Thyroid gland (tissue), 4 donors: Measurements from ENCODE around the gene MAST4. TPM values are rescaled to one million over a fixed set of nuclear protein-coding genes. Genes with fewer than 3 reads are reported as not detected.

Experiments
- DNase-seq, 2 donors: peaks; one replicate each; pipeline ENCODE4 v3.0.0-alpha.2; 2019
- H3K27ac ChIP-seq, 3 donors: fragments of 200-600 bp; sonication (generic); 1 replicate in 2 of 3; 2 replicates in 1 of 3; pipeline ENCODE4 v1.5.1; 2016 to 2019; ENCODE audit warnings: mild to moderate bottlenecking in 1 of 3, moderate library complexity in 1 of 3
- H3K27me3 ChIP-seq: fragments of 200-600 bp; sonication (generic); one replicate; pipeline ENCODE4 v1.5.1; 2019
- H3K36me3 ChIP-seq, 2 donors: fragments of 200-600 bp; sonication (generic); one replicate each; pipeline ENCODE4 v1.5.1; 2016 to 2019
- H3K4me1 ChIP-seq, 2 donors: fragments of 200-600 bp; sonication (generic); one replicate each; pipeline ENCODE4 v1.5.1; 2017 to 2019
- H3K4me3 ChIP-seq, 3 donors: fragments of 200-600 bp; sonication (generic); replicated peaks in 1 of 3; 1 replicate in 2 of 3; 2 replicates in 1 of 3; pipeline ENCODE4 v1.5.1; 2016; ENCODE audit warnings: mild to moderate bottlenecking in 1 of 3
- H3K9me3 ChIP-seq: fragments of 200-600 bp; sonication (generic); one replicate; pipeline ENCODE4 v1.5.1; 2017
- POLR2A ChIP-seq, 2 donors: fragments of 450-650 bp; IDR thresholded peaks; one replicate each; pipeline ENCODE4 v1.6.1; 2017; ENCODE audit warnings: antibody characterized with exemption in 2 of 2, mild to moderate bottlenecking in 2 of 2, moderate library complexity in 1 of 2
- WGBS, 2 donors: methylation state at CpG; one replicate each; pipeline ENCODE4 v1.1.5; 2017; 5-methylcytosine and 5-hydroxymethylcytosine counted together
- intact Hi-C: fragments of 100-400 bp; cut with DNase I; formaldehyde crosslinking; loops from one replicate; pipeline ENCODE4 v1.15.1; 2023
- total RNA-seq, 4 donors: library from RNA; depleted of rRNA; stranded (reverse); fragments of >200 nt; gene quantifications; one replicate each; pipeline ENCODE4 v1.2.3, GENCODE V29; 2016
- TF ChIP-seq, protein P1 (sequence below), 6 experiments: fragments of 200-600 bp in 3 of 6; fragments of 450-650 bp in 3 of 6; sonication (generic) in 3 of 6; IDR thresholded peaks; one replicate each; pipeline ENCODE4 v1.5.1; 2016 to 2019; ENCODE audit warnings: antibody characterized with exemption in 6 of 6, mild to moderate bottlenecking in 2 of 6, inconsistent platforms in 1 of 6, moderate library complexity in 1 of 6

The MAST4 gene
- total RNA-seq, 4 donors from 2014 or later = 20.2 to 38.3 (median 24.4) TPM

GRCh38 chr5:66777868-66778267, 181.7 kb downstream of the MAST4 start:
- no peaks in the 10 kb centered on the region for H3K4me1 ChIP-seq
- intact Hi-C loops = no loop called here
- no peaks in the 10 kb centered on the region for H3K27me3 ChIP-seq
- H3K27ac ChIP-seq = no peak overlapping the region
- WGBS, 2 donors = 90 to 91% methylated on average over 3 of the region's 3 CpGs
- H3K4me3 ChIP-seq = no peak overlapping the region
- no peaks in the 10 kb centered on the region for H3K9me3 ChIP-seq
- no peak for TF ChIP-seq POLR2A (IDR thresholded peaks at IDR 0.05)
- TF ChIP-seq, protein P1, sequence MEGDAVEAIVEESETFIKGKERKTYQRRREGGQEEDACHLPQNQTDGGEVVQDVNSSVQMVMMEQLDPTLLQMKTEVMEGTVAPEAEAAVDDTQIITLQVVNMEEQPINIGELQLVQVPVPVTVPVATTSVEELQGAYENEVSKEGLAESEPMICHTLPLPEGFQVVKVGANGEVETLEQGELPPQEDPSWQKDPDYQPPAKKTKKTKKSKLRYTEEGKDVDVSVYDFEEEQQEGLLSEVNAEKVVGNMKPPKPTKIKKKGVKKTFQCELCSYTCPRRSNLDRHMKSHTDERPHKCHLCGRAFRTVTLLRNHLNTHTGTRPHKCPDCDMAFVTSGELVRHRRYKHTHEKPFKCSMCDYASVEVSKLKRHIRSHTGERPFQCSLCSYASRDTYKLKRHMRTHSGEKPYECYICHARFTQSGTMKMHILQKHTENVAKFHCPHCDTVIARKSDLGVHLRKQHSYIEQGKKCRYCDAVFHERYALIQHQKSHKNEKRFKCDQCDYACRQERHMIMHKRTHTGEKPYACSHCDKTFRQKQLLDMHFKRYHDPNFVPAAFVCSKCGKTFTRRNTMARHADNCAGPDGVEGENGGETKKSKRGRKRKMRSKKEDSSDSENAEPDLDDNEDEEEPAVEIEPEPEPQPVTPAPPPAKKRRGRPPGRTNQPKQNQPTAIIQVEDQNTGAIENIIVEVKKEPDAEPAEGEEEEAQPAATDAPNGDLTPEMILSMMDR (IDR thresholded peaks at IDR 0.05) = no peak
- H3K36me3 ChIP-seq = no peaks in the 10 kb centered on the region
- no peak for DNase-seq

GRCh38 chr5:66779528-66779927, 183.3 kb downstream of the MAST4 start:
- Histone ChIP-seq H3K27me3 (no peaks in the 10 kb centered on the region), H3K4me3 (no peak overlapping the region), H3K36me3 (no peaks in the 10 kb centered on the region), H3K9me3 (no peaks in the 10 kb centered on the region), H3K4me1 (no peaks in the 10 kb centered on the region), H3K27ac (no peak overlapping the region)
- TF ChIP-seq POLR2A (IDR thresholded peaks at IDR 0.05) = no peak
- TF ChIP-seq, protein P1 (IDR thresholded peaks at IDR 0.05) = no peak
- intact Hi-C loops = no loop called here
- DNase-seq = no peak
- WGBS, 2 donors = 90 to 91% methylated on average over 4 of the region's 4 CpGs

DNA sequence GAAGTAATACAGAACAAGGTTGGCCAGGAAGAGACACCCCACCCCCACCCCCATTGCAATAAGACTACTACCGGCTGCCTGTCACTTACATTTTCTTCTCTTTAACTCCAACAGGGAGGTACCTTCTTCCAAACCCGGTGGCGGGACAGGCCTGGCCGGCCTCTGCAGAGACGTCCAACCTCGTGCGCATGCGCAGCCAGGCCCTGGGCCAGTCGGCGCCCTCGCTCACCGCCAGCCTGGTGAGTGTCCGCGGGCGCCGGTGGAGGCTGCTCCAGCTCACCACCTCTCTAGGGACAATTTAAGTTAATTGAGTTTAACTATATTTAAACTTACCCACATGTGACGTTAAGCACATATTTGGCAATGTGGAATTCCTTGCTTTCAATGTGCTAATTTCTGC, 192.4 kb downstream of the MAST4 start:
- Histone ChIP-seq H3K4me1 (no peaks in the 10 kb centered on the region), H3K27me3 (no peaks in the 10 kb centered on the region), H3K9me3 (no peaks in the 10 kb centered on the region), H3K27ac (no peak overlapping the region), H3K36me3 (no peaks in the 10 kb centered on the region), H3K4me3 (no peak overlapping the region)
- TF ChIP-seq POLR2A (IDR thresholded peaks at IDR 0.05) = no peak
- TF ChIP-seq, protein P1 (IDR thresholded peaks at IDR 0.05) = no peak
- peak in 1 of 2 donors; percentile 6 for DNase-seq
- intact Hi-C loops = no loop called here
- 89 to 90% methylated on average over 17 of the region's 17 CpGs for WGBS, 2 donors

DNA sequence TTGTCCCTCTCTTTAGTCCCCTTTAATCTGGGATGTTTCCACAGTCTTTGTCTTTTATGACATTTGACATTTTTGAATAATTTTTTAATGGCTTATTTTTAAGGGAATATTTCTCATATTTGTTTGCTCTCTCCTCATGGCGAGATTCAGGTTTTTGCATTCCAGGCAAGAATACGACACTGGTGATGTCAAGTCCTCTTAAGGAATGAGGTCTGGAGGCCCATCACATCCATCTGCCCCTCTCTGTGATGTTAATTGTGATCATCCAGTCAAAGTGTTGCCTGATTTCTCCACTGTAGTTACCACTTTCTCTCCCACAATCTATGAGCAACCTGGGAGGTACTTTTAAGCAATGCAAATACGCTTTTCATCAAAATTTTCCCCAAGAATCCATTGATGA, 193.2 kb downstream of the MAST4 start:
- no peaks in the 10 kb centered on the region for H3K9me3 ChIP-seq
- no peak for DNase-seq
- no peaks in the 10 kb centered on the region for H3K4me1 ChIP-seq
- no peak overlapping the region for H3K27ac ChIP-seq
- no peaks in the 10 kb centered on the region for H3K27me3 ChIP-seq
- intact Hi-C loops = no loop called here
- TF ChIP-seq, protein P1 (IDR thresholded peaks at IDR 0.05) = no peak
- TF ChIP-seq POLR2A (IDR thresholded peaks at IDR 0.05) = no peak
- H3K4me3 ChIP-seq = no peak overlapping the region
- H3K36me3 ChIP-seq = no peaks in the 10 kb centered on the region
- WGBS, 2 donors = 94 to 97% methylated on average over 3 of the region's 3 CpGs

DNA sequence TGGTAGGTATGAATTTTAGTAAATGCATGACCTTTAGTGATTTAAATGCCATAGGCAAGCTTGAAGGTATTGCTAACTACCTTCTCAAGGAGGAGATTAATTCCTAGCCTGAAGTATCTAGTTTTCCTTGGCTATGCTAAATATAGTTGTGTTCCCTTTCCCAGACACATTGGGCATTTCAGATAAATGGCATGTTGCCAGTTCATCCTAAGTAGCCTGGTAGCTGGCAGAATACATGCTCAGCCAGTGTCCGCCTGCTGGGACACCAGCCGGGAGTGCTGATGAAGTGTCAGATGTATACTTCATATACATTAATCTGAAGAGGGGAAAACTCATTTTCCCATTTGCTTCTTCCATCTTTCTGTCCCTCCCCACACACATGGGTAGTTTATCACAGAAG, 196.9 kb downstream of the MAST4 start:
- Histone ChIP-seq H3K9me3 (no peaks in the 10 kb centered on the region), H3K27me3 (no peaks in the 10 kb centered on the region), H3K4me1 (no peaks in the 10 kb centered on the region), H3K27ac (no peak overlapping the region), H3K36me3 (no peaks in the 10 kb centered on the region), H3K4me3 (no peak overlapping the region)
- intact Hi-C loops = no loop called here
- TF ChIP-seq, protein P1 (IDR thresholded peaks at IDR 0.05) = no peak
- TF ChIP-seq POLR2A (IDR thresholded peaks at IDR 0.05) = no peak
- DNase-seq = no peak
- WGBS, 2 donors = 88 to 91% methylated on average over 2 of the region's 2 CpGs
